ENCODE results near the gene ZNF329. TPM values are rescaled to one million over a fixed set of nuclear protein-coding genes. Genes with fewer than 3 reads are reported as not detected.

ZNF329 gene
- total and polyA plus RNA-seq, 2 of the 13 experiments (the other 11 are each of a cell fraction or from before 2014, with no cell fraction given), result 3.8 to 9.6 TPM

GRCh38 chr19:58182577-58182988 is 32.0 kb upstream of the ZNF329 start (continued):
- 0 out of 2 replicates have a peak, but pooled peaks have one; percentile 51 for TF ChIP-seq EHMT2 (IDR thresholded peaks at IDR 0.05; ENCODE audit: borderline replicate concordance, low read depth, low read length)
- no peak for TF ChIP-seq ZBTB1 (CRISPR knock-in tag; IDR thresholded peaks at IDR 0.05; ENCODE audit: borderline replicate concordance)
- no peak for TF ChIP-seq TP53 (CRISPR knock-in tag; conservative IDR thresholded peaks at IDR 0.05)
- peak; percentile 67 for TF ChIP-seq ETV5 (CRISPR knock-in tag; IDR thresholded peaks at IDR 0.05; ENCODE audit: borderline replicate concordance)
- 0 out of 2 replicates have a peak, but pooled peaks have one; percentile 73 for TF ChIP-seq ZNF441 (CRISPR knock-in tag; IDR thresholded peaks at IDR 0.05; ENCODE audit: borderline replicate concordance)
- no peak for TF ChIP-seq SMARCE1 (IDR thresholded peaks at IDR 0.05; ENCODE audit: borderline replicate concordance)
- no peak for TF ChIP-seq ZNF549 (CRISPR knock-in tag; IDR thresholded peaks at IDR 0.05)
- no peak for TF ChIP-seq PBX2 (CRISPR knock-in tag; IDR thresholded peaks at IDR 0.05)
- no peak for TF ChIP-seq ZNF562 (CRISPR knock-in tag; IDR thresholded peaks at IDR 0.05; ENCODE audit: borderline replicate concordance)
- 0 out of 2 replicates have a peak, but pooled peaks have one; percentile 14 for TF ChIP-seq CREBL2 (CRISPR knock-in tag; IDR thresholded peaks at IDR 0.05; ENCODE audit: borderline replicate concordance)
- no peak for TF ChIP-seq HHEX (CRISPR knock-in tag; IDR thresholded peaks at IDR 0.05)
- no peak for TF ChIP-seq RELA (CRISPR knock-in tag; IDR thresholded peaks at IDR 0.05)
- TF ChIP-seq LCORL (IDR thresholded peaks at IDR 0.05), result no peak
- TF ChIP-seq LCORL (CRISPR knock-in tag; IDR thresholded peaks at IDR 0.05), result no peak; the same call in 1 of the 2 replicates
- TF ChIP-seq YEATS2 (CRISPR knock-in tag; IDR thresholded peaks at IDR 0.05; ENCODE audit: borderline replicate concordance), result peak; percentile 3; the same call in 1 of the 2 replicates
- peak; percentile 19; the same call in 1 of the 2 replicates for TF ChIP-seq HBP1 (CRISPR knock-in tag; IDR thresholded peaks at IDR 0.05; ENCODE audit: low read depth)
- TF ChIP-seq HNRNPLL (IDR thresholded peaks at IDR 0.05; ENCODE audit: low read depth, low read length, poor library complexity, severe bottlenecking), result no peak
- TF ChIP-seq HINFP (CRISPR knock-in tag; IDR thresholded peaks at IDR 0.05; ENCODE audit: low read depth), result 0 out of 2 replicates have a peak, but pooled peaks have one; percentile 6
- 0 out of 2 replicates have a peak, but pooled peaks have one; percentile 19 for TF ChIP-seq ZNF431 (CRISPR knock-in tag; IDR thresholded peaks at IDR 0.05; ENCODE audit: borderline replicate concordance, low read depth)
- TF ChIP-seq TFDP1 (CRISPR knock-in tag; IDR thresholded peaks at IDR 0.05; ENCODE audit: borderline replicate concordance), result no peak
- no peak; the same call in 1 of the 2 replicates for TF ChIP-seq DRAP1 (CRISPR knock-in tag; IDR thresholded peaks at IDR 0.05)
- TF ChIP-seq ZEB1 (IDR thresholded peaks at IDR 0.05; ENCODE audit: insufficient replicate concordance, low read depth), result peak; percentile 2
- no peak for TF ChIP-seq CREB1 (IDR thresholded peaks at IDR 0.05)
- TF ChIP-seq CREB1 (CRISPR knock-in tag; IDR thresholded peaks at IDR 0.05), result no peak
- no peak for TF ChIP-seq NFE2L1 (CRISPR knock-in tag; IDR thresholded peaks at IDR 0.05; ENCODE audit: borderline replicate concordance)
- TF ChIP-seq JUNB (CRISPR knock-in tag; IDR thresholded peaks at IDR 0.05; ENCODE audit: borderline replicate concordance), result no peak
- no peak; the same call in 1 of the 2 replicates for TF ChIP-seq SIN3A (IDR thresholded peaks at IDR 0.05; ENCODE audit: borderline replicate concordance, low read depth, low read length)
